Testis (tissue), 3 donors: Measurements from ENCODE around the gene CD81. TPM values are rescaled to one million over a fixed set of nuclear protein-coding genes. Genes with fewer than 3 reads are reported as not detected.

ENCODE experiments used
- DNase-seq: peaks from one replicate; pipeline ENCODE4 v3.0.0-alpha.2; 2019
- H3K27ac ChIP-seq, 2 donors: fragments of 200-600 bp; sonication (generic); one replicate each; pipeline ENCODE4 v1.5.1; 2019
- H3K27me3 ChIP-seq: fragments of 200-600 bp; sonication (generic); one replicate; pipeline ENCODE4 v1.5.1; 2019
- H3K36me3 ChIP-seq: fragments of 200-600 bp; sonication (generic); one replicate; pipeline ENCODE4 v1.5.1; 2017; ENCODE audit warnings: low read depth; ENCODE audit errors: missing control alignments
- H3K4me1 ChIP-seq: fragments of 200-600 bp; sonication (generic); one replicate; pipeline ENCODE4 v1.5.1; 2019
- H3K4me3 ChIP-seq, 2 donors: fragments of 200-600 bp; sonication (generic); one replicate each; pipeline ENCODE4 v1.5.1; 2017 to 2019
- H3K9me3 ChIP-seq: fragments of 200-600 bp; sonication (generic); one replicate; pipeline ENCODE4 v1.5.1; 2017
- CTCF ChIP-seq, 3 experiments: fragments of 450-650 bp in 2 of 3; fragments of 200-600 bp in 1 of 3; sonication (generic) in 1 of 3; IDR thresholded peaks; one replicate each; pipeline ENCODE4 v1.5.1; 2016 to 2019; ENCODE audit warnings: antibody characterized with exemption in 3 of 3, mild to moderate bottlenecking in 2 of 3, moderate library complexity in 1 of 3
- POLR2A ChIP-seq: fragments of 450-650 bp; IDR thresholded peaks from one replicate; pipeline ENCODE4 v1.6.1; 2017; ENCODE audit warnings: antibody characterized with exemption, mild to moderate bottlenecking, moderate library complexity
- WGBS, 2 donors: methylation state at CpG; one replicate each; pipeline ENCODE4 v1.1.5; 2018; 5-methylcytosine and 5-hydroxymethylcytosine counted together
- intact Hi-C: fragments of 100-400 bp; cut with DNase I; formaldehyde crosslinking; loops from one replicate; pipeline ENCODE4 v1.15.1; 2023; ENCODE audit warnings: low total_unique reads
- polyA plus RNA-seq: library from polyadenylated mRNA; stranded (reverse); fragments of 350-450 nt; fragmentation: Illumina TruSeq; extraction: RNeasy Lipid Tissue Mini Kit (QIAGEN cat#74804); gene quantifications from one replicate; pipeline ENCODE4 v1.2.3, GENCODE V29; 2014; ENCODE audit warnings: low read depth, low replicate concordance; ENCODE audit not compliant: insufficient read depth
- total RNA-seq, 2 donors: library from RNA; depleted of rRNA; stranded (reverse); fragments of >200 nt; gene quantifications; one replicate each; pipeline ENCODE4 v1.2.3, GENCODE V29; 2016

CD81 gene
- total and polyA plus RNA-seq, 3 donors from 2014 or later = 541 to 829 (median 665) TPM

- Histone ChIP-seq H3K4me1 (peaks cover 3% of the 10 kb centered on the region), H3K27me3 (no peaks in the 10 kb centered on the region), H3K4me3 (no peak overlapping the region), H3K27ac (no peak overlapping the region), H3K36me3 (no peaks in the 10 kb centered on the region), H3K9me3 (no peaks in the 10 kb centered on the region)
- no peak for TF ChIP-seq CTCF (IDR thresholded peaks at IDR 0.05)
- TF ChIP-seq POLR2A = no peak
- 85 to 88% methylated on average over 9 to 16 of the region's 17 CpGs for WGBS, 2 donors
- DNase-seq = no peak
- intact Hi-C loops = loop anchor here (5.0 to 10.0 kb wide), 2 partner anchors 225 to 473 kb away; no protein-coding TSS in a partner anchor
These were observed 44.9 kb downstream of the CD81 start for GRCh38 chr11:2421996-2422395.

DNA sequence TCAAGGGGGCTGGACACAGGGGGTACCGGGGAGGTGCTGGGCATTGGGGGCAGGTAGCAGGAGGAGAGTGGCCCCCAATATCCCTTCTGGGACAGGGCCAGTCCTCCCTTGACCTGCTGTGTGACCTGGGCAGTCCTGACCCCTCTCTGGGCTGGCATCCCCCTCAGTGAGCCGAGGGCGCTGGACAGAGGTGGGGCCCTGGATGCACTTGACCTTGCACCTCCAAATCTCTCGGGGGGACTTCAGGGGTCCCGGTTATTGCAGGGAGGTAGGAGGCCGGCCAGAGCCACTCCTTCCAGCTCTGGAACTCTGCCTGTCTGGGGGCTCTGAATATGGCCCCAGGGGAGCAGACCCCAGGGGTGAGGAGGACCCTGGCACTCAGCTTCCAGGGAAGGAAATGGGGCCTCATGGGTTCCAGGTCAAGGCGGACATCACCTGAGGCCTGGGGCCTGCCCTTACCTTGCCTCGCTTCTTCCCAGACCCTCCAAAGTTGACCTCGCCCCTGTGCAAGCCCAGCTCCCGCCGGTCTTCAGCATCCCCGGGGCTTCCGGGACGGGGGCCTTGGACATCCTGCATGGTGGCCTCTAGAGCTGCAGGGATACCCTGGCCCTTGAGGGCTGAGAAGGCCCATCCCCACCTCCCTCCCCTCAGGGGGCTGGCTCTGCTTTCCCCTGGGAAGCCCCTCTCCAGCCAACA is 45.5 kb downstream of the CD81 start:
- intact Hi-C loops = loop anchor here (5.0 to 10.0 kb wide), 2 partner anchors 225 to 472 kb away; no protein-coding TSS in a partner anchor
- Histone ChIP-seq H3K4me3 (no peak overlapping the region), H3K36me3 (no peaks in the 10 kb centered on the region), H3K4me1 (peaks cover 3% of the 10 kb centered on the region), H3K27ac (no peak overlapping the region), H3K9me3 (no peaks in the 10 kb centered on the region), H3K27me3 (no peaks in the 10 kb centered on the region)
- WGBS, 2 donors = 85 to 90% methylated on average over 4 to 14 of the region's 14 CpGs
- no peak for TF ChIP-seq CTCF (IDR thresholded peaks at IDR 0.05)
- TF ChIP-seq POLR2A = no peak
- DNase-seq = no peak

DNA sequence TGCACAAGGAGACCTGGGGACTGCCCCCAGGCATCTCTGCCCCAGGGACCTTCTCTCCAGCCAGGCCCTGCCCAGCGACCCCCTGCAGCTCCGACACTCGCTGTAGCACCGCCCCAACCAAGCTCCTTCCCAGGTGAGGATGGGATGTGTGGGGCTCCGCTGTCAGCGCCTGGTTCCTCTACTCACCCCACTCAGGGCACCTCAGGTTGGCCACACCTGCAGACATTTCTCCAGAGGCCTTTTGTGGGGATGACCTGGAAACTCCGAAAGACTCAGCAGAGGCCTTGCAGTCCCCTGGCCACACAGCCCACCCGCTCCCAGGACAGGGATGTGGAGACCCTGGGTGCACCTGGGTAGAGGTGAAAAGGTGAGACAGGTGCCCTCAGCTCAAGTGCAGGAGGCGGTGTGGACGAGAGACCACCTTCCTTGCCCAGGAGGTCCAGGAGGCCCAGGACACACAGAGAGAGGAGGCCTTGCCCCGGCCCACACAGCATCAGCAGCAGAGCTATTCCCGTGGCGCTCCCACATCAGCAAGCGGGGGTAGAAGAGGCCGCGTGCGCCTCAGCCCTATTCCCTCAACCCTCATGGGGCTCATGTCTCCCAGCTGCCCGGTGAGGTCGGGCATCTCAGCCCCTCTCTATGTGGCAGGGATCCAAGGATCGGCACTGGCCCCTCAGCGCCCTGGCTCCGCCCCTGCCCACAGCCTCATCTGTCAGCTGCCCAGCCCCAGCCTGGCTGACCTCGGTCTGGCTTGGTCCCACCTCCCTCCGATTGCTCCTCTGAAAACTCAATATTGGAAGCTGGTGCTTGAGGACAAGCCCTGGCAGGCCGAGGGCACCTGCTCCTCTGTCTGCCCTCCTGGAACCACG is 46.3 kb downstream of the CD81 start:
- 81 to 86% methylated on average over 8 to 26 of the region's 26 CpGs for WGBS, 2 donors
- Histone ChIP-seq H3K27ac (no peak overlapping the region), H3K4me1 (peaks cover 3% of the 10 kb centered on the region), H3K27me3 (no peaks in the 10 kb centered on the region), H3K4me3 (no peak overlapping the region), H3K36me3 (no peaks in the 10 kb centered on the region), H3K9me3 (no peaks in the 10 kb centered on the region)
- intact Hi-C loops = loop anchor here (5.0 to 10.0 kb wide), 2 partner anchors 226 to 471 kb away; no protein-coding TSS in a partner anchor
- DNase-seq = no peak
- no peak for TF ChIP-seq CTCF (IDR thresholded peaks at IDR 0.05)
- no peak for TF ChIP-seq POLR2A

DNA sequence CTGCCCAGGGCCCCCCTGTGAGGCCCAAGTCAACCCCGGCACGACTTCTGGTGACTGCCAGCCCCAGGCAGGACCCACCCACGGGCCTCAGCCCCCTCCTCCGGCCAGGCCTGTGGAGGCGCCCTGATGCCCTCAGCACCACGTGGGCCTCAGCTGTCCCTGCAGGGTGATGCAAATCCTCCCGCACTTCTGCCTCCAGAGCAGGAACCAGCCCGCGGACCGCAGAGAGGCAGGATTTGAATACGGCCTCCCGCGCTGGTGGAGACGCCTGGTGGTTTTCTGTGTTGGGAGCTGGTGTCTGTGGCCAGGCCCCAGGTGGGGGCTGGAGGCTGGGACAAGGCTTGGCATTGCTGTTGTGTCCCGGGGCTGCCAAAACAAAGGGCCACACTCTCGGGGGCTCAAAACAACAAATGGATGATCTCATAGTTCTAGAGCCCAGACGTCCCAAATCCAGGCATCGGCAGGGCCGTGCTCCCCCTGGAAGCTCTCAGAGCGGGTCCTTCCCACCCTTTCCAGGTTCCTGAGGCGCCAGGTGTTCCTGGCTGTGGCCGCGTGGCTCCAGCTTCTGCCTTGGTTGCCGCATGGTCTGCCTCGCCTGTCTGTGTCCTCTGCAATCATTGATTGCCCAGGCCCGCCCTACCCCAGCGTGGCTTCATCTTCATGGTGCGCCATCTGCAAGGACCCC is 47.8 kb downstream of the CD81 start:
- TF ChIP-seq CTCF (IDR thresholded peaks at IDR 0.05) (no peak), POLR2A (no peak)

More for the DNA sequence above, 47.8 kb downstream of the CD81 start:
- Histone ChIP-seq H3K27ac (no peak overlapping the region), H3K27me3 (no peaks in the 10 kb centered on the region), H3K4me1 (peaks cover 3% of the 10 kb centered on the region), H3K36me3 (no peaks in the 10 kb centered on the region), H3K9me3 (no peaks in the 10 kb centered on the region), H3K4me3 (no peak overlapping the region)
- no peak for DNase-seq
- intact Hi-C loops = loop anchor here (5.0 to 10.0 kb wide), 3 partner anchors 107 to 470 kb away; no protein-coding TSS in a partner anchor
- 91 to 94% methylated on average over 13 to 28 of the region's 28 CpGs for WGBS, 2 donors
